Stimulated activated CD8-positive, alpha-beta memory T cell treated with anti-CD3 and anti-CD28 coated beads, Interleukin-7, amount 100 ng/mL, for 24 hours (primary cell): ENCODE data around the gene PLIN5.
A peak's percentile ranks its signal among the peaks of the same experiment; 100 is the strongest.

Experiments used
- DNase-seq: peaks from one replicate; pipeline ENCODE4 v3.0.0-alpha.2; 2020; ENCODE audit warnings: low read depth

The PLIN5 gene, protein sequence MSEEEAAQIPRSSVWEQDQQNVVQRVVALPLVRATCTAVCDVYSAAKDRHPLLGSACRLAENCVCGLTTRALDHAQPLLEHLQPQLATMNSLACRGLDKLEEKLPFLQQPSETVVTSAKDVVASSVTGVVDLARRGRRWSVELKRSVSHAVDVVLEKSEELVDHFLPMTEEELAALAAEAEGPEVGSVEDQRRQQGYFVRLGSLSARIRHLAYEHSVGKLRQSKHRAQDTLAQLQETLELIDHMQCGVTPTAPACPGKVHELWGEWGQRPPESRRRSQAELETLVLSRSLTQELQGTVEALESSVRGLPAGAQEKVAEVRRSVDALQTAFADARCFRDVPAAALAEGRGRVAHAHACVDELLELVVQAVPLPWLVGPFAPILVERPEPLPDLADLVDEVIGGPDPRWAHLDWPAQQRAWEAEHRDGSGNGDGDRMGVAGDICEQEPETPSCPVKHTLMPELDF

DNA sequence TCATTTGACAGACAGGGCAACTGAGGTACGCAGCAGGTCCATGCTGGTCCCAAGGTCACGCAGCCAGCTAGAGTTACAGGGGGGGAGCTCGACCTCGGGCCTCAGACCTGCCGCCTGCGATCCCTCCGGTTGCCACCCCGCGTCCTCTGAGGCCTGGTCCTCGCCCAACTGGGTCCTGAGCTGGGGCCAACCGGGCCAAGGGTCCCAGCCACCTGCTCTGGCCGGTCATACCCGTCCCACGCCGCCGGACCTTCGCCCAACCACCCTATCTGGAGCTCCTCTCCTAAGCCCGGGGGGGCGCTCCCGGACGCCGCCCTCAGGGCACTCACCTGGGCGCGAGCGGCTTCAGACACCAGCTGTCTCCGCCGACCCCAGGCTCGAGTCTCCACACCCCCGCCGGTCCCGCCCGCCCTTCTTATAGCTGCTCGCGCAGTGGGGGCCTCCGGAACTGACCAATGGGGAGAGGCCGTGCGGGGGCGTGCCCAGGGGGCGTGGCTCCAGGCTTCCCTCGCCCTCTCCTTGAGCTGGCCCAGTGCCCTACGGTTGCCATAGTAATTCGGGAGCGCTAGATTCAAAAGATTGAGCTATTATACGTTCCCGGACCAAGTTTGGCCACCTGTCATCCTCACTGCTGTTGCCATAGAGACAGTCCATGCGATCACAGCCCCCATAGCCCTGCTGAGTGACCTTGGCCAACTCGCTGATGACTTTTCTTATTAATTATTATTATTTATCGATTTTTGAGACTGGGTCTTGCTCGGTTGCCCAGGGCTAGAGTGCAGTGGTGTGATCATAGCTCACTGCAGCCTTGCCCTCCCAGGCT, at the start of gene PLIN5:
TSS of gene PLIN5 (minus strand) at position 389 of the 823 bp plus-strand sequence. CDS start 1,150 bp downstream, outside the sequence.
- DNase-seq = peak; percentile 28

DNA sequence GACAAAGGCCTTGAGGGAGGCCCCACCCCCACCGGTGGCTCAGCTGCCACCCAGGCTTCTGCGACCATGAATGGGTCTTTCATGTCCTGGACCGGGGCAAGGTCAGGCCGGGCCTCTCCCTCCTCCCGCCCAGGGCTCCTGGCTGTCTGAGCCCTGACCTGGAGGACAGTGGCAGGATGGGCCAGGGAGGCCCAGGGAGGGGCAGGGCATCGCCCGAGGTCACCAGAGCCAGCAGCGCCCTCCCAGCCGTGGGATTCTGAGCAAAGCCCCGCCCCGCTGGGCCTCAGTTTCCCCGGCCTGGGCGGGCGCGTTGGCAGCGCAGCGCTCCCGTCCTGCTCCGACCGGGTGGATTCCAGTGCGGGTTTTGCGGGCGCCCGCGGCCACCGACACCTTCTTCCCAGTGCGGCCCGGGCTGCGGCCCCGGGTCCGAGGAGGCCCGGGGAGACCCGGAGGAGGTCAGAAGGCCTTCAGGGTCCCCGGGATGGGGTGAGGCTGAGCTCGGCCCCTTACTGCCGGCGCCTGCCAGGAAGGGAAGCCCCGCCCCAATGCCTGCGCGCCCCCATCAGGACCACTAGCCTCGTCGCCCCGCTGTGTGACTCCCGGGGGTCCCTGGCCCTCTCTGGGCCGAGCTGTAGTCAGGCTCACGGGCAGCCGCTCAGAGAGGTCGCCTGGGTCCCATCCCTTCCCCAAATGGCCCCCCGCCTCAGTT, 49.1 kb upstream of the PLIN5 start:
- DNase-seq = no peak

DNA sequence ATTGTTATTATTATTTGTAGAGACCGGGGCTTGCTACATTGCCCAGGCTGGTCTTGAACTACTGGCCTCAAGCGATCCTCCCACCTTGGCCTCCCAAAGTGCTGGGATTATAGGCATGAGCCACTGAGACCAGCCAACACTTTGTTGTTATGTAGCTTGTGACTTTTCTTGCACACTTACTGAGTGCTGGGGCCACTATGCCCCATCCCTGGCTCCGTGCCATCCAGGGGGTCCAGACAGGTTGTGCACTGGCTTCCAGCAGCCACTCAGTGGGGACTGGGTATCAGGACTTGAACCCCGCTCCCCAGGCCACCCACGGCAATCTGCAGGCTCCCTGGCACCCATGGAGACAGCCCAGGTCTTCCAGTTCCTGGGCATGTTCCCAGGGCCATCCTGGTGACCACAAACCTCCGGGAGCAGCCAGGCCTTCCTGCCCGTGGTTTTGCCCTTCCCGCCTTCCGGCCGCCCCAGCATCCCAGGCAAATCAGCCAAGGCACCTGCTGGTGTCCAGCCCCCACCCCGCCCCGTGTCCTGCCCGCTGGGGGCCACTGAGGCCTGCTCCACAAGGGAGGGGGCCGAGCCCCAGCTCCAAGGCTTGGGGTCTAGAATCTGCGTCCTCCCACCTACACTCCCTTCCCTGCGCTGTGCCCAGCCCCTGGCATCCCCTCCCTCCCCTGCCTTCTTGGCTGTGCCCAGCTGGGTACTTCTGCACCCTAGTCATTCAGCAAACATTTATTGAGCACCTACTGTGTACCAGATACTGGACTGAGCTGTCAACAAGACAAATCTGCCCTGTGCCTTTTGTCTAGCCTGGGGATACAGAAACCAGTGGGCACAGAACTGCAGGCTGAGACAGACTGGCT, 48.2 kb upstream of the PLIN5 start:
- DNase-seq = no peak

DNA sequence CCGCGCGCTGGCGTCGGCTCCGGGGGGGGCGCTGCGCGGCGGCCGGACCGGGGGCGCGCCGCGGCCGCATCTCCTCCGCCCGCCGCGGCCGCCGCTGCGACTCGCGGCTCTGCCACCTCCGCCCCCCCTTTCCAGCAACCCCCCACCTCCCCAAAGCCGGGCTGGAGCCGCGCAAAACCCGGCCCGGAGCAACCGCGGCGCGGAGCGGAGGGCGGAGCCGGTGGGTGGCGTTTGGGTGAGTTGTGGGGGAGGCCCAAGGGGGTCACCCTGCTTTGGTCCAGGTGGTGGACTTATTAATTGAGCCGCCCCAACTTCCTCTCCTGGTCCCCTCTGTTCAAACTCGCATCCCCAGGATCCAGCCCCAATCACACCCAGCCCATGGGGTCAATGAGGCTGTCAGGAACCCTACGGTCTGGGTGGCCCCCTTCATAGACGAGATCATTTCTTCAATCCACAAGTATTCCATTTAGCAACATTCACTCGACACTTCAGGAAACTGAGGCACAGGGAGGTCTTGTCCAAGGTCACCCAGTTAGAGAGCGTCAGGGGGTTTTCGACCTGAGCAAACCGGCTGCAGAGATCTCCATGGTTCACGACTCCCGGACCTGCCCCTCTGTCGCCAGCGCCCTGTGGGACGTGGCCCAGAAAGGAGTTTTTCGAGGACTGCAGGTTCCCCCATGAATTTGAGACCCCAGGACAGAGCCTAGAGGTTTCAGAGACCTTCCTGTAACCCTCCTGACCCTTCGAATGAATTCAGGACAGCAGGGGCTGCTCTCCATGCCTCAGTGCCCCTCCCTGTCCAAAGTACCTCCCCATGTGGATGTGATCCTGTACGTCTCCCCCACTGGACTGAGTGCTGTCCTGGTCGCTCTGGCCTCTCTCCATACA, 46.9 kb upstream of the PLIN5 start:
- DNase-seq = no peak

DNA sequence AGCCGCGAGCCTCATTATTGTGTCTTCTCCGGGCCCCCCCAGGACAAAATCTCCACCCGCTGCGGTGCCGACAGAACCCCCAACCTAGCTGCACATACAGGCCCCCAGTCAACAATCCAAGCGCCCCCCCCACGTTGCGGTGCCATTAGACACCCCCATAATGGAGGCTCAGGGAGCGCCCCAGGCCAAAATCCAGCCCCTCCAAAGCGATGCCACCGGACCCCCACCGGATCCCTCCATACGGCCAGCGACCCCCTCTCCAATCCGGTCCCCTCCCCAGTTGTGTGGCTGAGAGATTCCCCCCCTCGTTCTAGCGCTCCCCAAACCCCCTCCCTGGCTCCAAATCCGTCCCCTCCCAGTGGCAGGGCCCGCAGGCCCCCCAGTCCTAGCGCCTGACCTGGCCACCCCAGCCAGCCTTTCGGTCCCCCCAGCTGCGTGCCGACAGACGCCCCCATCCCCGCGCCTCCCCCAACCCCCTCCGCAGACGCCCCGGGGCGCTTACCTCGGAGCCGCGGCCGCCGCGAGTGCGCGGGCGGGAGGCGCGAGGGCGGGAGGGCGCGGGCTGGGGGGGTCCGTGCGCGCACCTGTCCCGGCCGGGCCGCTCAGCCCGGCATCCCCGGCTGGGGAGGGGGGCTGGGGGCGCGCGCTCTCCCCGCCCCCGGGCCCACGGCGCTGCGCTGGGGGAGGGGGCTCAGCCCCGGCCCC, 46.1 kb upstream of the PLIN5 start:
- no peak for DNase-seq

DNA sequence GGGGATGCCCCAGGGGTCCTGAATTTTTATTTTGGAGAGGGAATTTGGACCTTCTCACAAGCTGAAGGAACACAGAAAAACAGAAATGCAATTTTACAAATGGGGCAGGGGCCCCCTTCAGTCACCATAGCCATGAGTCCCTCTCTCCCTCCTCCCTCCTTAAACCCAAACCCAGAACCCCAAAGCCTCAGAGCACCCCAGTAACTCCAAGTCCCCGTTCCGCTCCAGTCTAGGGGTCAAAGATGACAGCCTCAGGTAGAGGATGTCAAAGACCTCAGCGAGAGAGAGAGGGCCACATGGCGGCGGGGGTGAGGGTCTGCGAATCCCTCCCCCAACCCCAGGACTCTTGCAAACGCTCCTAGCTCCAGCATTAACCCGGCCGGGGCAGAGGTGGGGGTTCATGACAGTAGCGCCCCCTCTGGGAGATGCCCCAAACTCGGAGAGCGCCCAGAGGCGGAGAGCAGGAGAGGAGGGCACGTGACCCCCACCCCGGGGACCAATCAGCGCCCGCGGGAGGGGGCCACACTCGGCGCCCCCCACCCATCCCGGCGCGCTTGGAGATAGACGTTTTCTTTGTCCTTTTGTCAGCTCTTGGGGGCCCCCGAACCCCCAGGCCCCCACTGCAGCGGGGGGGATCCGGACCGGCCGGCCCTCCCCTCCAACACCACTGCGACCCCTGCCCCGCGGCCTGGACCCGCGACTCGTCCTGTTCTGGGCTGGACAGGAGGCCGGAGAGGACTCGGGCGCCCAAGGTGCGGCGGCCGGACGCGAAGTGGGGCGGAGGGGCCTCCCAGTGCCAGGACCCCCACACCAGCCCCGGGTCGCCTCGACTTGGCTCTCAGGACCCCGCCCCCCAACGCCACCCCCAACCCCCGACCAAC, 45.2 kb upstream of the PLIN5 start:
- DNase-seq = no peak

DNA sequence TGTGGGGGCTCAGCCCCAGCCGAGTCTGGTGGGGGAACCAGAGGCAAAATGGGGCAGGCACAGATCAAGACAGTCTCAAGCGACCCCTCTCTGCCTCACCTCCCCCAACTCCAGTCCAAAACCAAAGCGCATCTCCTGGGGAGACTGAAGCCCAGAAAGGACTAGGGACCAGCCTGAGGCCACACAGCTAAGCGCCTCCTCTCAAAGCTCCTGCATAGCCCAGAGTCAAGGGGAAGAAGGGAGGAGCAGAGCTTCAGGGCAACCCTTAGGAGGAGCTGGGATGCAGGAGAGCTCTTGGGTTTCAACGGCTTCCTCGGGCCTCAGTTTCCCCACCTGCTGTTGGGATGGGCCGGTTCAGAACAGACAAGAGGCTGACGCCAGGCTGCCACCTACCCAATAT, 44.4 kb upstream of the PLIN5 start:
- DNase-seq = no peak

DNA sequence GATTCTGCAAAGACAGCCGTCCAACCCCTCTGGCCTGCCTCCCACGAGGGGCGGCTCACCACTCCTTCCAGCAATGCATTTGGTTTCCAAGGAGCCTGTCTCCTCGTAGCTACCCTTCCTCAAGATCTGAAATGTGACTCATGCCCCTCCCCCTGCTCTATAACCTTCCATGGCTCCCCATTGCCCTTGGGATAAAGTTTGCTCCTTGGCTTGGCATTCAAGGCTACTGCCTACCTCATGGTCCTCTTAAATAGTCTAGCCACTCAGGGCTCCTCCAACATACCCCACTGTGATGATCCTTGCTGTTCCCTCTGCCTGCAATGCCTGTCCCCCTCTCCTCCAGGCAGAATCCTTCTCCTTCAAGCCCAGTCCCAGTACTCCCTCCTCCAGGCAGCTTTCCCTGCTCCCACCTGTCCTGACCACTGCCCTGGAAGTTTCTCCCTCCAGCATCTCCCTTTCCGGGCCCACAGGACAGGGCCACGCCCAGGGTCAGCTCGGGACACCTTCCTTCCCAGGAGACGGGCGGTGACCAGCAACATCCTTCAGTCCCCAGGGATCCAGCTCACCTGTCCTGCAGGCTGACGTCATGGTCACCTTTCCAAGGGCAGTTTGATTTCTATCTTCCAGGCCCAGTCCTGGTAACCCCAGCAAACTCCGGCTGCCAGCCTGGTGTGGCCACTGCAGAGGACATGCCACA, 43.7 kb upstream of the PLIN5 start:
- DNase-seq = no peak

DNA sequence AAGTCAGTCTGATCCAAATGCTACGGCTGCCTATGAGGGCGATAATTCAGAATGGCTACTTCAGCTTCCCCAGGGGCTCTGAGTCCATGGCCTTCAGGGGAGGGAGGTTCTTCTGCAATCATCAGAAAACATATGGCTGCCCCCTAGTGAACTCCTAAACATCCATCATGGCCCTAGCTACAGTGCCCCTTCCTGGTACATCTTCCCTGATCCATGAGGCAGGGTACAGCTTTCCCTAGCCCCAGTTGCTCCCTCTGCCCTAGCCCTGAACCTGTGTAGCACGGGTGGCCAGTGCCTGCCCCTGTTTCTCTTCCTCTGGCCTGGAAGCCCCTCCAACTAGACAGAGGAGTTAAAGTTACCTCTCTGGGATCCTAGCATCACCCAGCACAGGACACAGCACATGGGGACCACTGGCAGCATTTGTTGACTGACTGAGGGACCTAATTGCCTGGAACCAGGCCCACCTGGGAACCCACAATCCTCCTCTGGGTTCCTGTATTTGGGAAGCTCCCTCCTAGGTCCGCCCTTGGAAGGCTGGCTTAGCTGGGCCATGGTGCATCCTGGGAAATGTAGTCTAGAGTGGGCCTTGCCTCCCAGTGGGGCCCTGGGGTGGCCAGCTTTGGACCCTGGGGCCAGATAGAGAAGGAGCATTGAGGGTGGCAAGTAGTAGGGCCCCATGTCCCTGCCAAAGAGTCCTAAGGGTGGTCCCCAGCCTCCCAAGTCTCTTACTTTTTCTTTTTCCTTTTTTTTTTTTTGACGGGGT, 42.2 kb upstream of the PLIN5 start:
- no peak for DNase-seq

DNA sequence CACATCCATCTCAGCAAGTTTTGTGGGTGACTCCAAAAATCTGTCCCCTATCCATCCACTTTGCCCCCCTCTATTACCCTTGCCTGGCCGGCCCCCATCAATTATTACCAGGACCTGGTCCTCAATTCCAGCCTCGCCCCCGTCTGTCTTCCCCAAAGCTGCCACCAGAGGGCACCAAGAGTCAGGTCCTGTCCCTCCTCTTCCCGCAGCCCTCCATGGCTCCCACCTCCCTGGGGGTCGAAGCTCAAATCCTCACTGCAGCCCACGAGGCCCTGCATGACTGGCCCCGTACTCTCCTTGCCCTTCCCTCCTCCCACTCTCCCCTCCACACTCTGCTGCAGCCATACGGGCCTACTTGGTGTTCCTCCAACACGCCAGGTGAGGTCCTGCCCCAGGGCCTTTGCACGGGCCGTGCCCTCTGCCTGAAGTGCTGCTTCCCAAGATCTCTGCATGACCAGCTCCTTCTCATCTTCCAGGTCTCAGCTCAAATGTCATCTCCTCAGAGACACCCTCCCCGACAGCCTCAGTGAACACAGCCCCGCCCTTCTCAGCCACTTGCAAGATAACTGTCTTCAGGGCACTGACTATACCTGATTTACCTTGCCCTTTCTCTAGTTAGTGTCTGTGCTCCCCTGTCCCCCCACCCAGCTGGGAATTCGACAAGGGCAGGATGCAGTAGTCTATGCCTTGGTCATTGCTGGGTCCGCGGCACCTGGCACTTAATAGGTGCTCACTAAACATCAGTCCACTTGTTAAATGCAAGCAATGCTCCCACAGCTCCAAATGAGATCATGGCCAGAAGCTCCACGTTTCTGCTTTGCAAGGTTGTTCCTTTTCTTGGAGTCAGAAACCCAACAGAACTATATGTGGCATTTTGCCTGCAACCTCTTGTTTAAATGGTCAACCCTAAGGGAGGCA, 41.3 kb upstream of the PLIN5 start:
- peak; percentile 60 for DNase-seq

DNA sequence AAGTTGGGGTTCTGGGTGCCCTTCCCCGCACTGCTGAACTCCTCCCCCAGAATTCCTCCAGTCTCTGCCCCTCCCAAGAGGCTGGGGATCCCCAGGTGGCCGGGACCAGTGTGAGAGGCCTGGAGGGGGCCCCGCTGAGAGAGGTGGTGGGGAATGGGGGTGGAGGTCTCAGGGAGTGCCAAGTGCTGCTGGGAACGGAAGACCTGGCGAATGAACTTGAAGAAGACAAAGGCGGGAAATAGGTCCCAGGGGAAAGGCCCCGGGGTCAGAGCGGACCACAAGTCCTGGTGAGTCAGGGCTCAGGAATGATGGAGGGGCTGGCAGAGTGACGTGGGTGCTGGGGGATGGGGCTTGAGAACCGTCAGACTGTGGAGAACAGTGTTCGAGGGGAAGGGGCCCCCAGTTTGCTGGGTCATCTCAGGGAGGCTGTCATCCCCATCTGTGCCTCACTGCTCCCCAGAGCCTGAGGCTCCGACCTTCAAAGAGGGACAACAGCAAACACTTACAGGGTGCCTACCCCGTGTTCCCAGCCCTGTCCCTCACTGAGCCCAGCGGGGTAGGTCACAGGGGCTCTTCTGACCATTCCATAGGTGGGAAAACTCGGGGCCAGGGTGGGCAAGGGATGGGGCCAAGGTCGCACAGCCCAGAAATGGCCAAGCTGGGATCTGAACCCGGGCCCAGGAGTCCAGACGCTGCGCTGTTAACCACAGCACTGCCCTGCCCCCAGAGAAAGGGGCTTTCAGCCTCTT, 40.4 kb upstream of the PLIN5 start:
- DNase-seq = no peak

DNA sequence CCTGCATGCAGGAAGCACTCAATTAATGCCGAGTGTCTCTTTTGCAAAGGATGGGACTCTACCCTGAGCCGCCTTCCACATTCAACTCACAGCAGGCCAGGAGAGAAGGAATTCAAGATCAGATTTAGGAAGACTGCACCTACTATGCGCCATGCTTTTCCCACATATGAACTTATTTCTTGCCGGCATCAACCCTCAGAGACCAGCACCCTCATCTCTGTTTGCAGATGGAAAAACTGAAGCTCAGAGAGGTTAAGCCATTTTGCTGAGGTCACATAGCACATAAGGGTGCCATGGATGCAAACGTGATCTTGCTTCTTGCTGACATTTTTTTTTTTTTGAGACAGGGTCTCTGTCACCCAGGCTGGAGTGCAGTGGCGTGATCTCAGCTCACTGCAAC, 38.7 kb upstream of the PLIN5 start:
- no peak for DNase-seq

DNA sequence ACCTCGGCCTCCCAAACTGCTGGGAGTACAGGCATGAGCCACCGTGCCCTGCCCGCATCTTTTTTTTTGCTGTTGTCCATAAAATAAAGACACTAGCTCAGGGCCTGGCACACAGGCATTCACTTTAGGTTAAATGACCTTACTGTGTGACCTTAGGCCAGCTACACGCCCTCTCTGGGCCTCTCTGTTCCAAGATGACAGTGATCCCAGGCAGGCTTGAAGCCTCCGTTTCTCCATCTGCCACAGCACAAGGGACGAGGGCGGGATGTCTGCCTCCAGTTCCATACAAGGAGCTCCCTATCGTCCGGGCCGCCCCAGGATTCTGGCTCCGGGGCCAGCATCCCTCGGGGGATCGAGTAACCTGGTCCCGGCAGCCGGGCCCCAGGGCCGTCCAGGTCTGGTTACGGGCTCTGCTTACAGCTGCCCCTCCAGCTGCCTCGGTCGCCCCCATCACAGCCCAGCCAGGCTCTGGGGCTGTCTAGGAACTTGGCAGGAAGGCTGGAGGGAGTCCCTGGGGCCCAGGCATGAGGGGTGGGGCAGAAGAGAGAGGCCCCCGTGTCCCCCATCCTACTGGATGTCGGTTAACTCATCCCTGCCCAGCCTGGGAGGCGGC, 36.4 kb upstream of the PLIN5 start:
- no peak for DNase-seq

DNA sequence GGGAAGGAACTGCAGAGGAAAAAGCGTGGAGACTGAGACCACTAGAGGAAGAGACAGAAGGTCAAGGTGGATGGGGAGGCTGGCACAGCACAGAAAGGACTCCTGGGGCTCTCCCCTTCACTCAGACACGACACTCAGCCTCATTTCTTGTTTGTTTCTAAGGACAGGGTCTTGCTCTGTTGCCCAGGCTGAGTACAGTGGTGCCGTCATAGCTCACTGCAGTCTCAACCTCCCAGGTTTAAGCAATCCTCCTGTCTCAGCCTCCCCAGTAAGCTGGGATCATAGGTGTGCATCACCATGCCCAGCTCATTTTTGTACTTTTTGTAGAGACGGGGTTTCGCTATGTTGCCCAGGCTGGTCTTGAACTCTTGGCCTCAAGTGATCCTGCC, 35.9 kb upstream of the PLIN5 start:
- DNase-seq = no peak

DNA sequence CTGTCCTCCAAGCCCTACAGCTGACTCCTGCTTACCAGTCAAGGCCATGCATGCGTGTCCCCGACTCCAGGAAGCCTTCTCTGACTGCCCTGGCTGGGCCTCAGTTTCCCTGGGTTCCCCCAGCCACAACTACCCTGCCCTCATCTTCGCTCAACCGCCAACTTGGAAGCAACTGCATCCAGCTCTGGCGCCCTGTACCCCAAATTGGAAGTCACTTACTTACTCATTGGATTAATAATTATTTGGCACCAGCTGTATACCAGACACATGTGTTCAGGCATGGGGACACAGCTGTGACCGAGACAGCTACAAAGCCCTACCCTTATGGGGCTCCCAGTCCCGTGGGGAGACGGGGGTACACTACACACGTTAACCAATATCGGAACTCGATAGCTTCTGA, 35.4 kb upstream of the PLIN5 start:
- DNase-seq = no peak
